Aorta (tissue), 5 donors: ENCODE measurements around the gene VN1R4. TPM values are rescaled to one million over a fixed set of nuclear protein-coding genes. Genes with fewer than 3 reads are reported as not detected.
"Not testable (repeated sequence)": the region's sequence is repeated elsewhere in the genome, so short reads cannot be mapped to it uniquely, and the experiment has no call there.

Experiments used
- ATAC-seq: fragments of 200-7000 bp; cut with Tn5 transposase; one replicate; pipeline ENCODE4 v1.9.1; 2022; ENCODE audit warnings: moderate library complexity; ENCODE audit not compliant: low FRiP score
- DNase-seq, 2 donors: peaks; one replicate each; pipeline ENCODE4 v3.0.0-alpha.2; 2020
- H3K27ac ChIP-seq, 2 donors: one replicate each; pipeline ENCODE4 v1.5.1; 2013; ENCODE audit warnings: low read length in 2 of 2, mild to moderate bottlenecking in 2 of 2, moderate library complexity in 2 of 2, control low read depth in 1 of 2, inconsistent platforms in 1 of 2, low read depth in 1 of 2
- H3K27me3 ChIP-seq, 2 donors: one replicate each; pipeline ENCODE4 v1.6.1; 2013; ENCODE audit warnings: control low read depth in 1 of 2, low read length in 1 of 2, mild to moderate bottlenecking in 1 of 2, moderate library complexity in 1 of 2; ENCODE audit not compliant: insufficient read depth in 2 of 2, control insufficient read depth in 1 of 2
- H3K36me3 ChIP-seq, 2 donors: one replicate each; pipeline ENCODE4 v1.6.1; 2013; ENCODE audit warnings: control low read depth in 1 of 2, low read length in 1 of 2, mild to moderate bottlenecking in 1 of 2; ENCODE audit not compliant: insufficient read depth in 2 of 2, control insufficient read depth in 1 of 2
- H3K4me1 ChIP-seq, 2 donors: one replicate each; pipeline ENCODE4 v1.6.1; 2013; ENCODE audit warnings: low read length in 2 of 2, control low read depth in 1 of 2, mild to moderate bottlenecking in 1 of 2, moderate library complexity in 1 of 2; ENCODE audit not compliant: insufficient read depth in 2 of 2, control insufficient read depth in 1 of 2
- H3K4me3 ChIP-seq, 2 donors: one replicate each; pipeline ENCODE4 v1.5.1; 2013; ENCODE audit warnings: low read length in 2 of 2, control low read depth in 1 of 2, mild to moderate bottlenecking in 1 of 2
- H3K9me3 ChIP-seq: one replicate; pipeline ENCODE4 v1.6.1; 2013; ENCODE audit warnings: mild to moderate bottlenecking, low read length; ENCODE audit not compliant: control insufficient read depth
- WGBS, 2 donors: extraction: QIAGEN DNeasy Blood & Tissue Kit; methylation state at CpG; one replicate each; pipeline ENCODE4 v1.1.7; 2013; 5-methylcytosine and 5-hydroxymethylcytosine counted together
- intact Hi-C, 2 donors: fragments of 100-400 bp; cut with DNase I; formaldehyde crosslinking; loops; one replicate each; pipeline versions ENCODE4 v1.14.2 to v1.15.0; 2022
- long read RNA-seq, 2 donors: library from polyadenylated mRNA; unstranded; transcript quantifications; one replicate each; pipeline ENCODE4 v2.0.0, GENCODE V29; 2020 to 2021
- polyA plus RNA-seq, 2 donors: library from polyadenylated mRNA; stranded (reverse); fragments of 200-250 nt; gene quantifications; one replicate each; pipeline ENCODE4 v1.2.3, GENCODE V29; 2013
- total RNA-seq, 2 donors: library from RNA; stranded (reverse); fragmentation: NEBNext Ultra II Directional; extraction: Animal tissue kit (Norgen Biotek cat#: 25700); gene quantifications; one replicate each; pipeline ENCODE4 v1.2.1, GENCODE V29; 2021
- donor health status: healthy with polysubstance abuse.
- donor health status: Bipolar disorder and iron deficiency.
- donor health status: DM: no; HTN: no; CAD: no.
- donor health status: DM: no; HTN: no; CAD: no.
- donor health status: DM: yes; HTN: yes; CAD: no.

VN1R4 gene, protein sequence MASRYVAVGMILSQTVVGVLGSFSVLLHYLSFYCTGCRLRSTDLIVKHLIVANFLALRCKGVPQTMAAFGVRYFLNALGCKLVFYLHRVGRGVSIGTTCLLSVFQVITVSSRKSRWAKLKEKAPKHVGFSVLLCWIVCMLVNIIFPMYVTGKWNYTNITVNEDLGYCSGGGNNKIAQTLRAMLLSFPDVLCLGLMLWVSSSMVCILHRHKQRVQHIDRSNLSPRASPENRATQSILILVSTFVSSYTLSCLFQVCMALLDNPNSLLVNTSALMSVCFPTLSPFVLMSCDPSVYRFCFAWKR
- total RNA-seq (not detected), polyA plus RNA-seq (not detected)
- long read RNA-seq, donor 1: 0 reads
- long read RNA-seq, donor 2: 0 reads

DNA sequence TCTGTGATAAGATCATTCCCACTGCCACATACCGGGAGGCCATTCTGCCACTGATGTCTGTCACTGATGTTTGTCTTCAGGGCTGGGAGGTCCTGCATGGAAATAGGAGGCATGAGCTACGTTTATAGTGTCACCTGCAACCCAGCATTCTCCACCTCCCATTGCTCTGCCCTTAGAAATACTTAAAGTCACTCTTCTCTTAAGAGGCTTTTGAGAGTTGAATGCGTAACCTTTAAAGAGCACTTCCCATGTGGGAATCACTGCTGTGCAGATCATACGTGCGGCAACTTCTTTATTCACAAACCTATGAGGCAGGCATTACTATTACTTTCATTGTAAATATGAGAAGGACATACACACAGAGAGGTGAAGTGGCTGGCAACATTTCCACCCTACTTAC, at the start of gene VN1R4:
Gene VN1R4 (minus strand): TSS at position 101 of the 400 bp plus-strand sequence. CDS start 58 bp downstream, at position 43.
- ATAC-seq, H3K4me3 ChIP-seq, H3K27me3 ChIP-seq, intact Hi-C loops, H3K4me1 ChIP-seq, H3K27ac ChIP-seq, DNase-seq, H3K9me3 ChIP-seq, H3K36me3 ChIP-seq: not testable (repeated sequence)
- 86 to 90% methylated on average over 4 of the region's 5 CpGs for WGBS, 2 donors

DNA sequence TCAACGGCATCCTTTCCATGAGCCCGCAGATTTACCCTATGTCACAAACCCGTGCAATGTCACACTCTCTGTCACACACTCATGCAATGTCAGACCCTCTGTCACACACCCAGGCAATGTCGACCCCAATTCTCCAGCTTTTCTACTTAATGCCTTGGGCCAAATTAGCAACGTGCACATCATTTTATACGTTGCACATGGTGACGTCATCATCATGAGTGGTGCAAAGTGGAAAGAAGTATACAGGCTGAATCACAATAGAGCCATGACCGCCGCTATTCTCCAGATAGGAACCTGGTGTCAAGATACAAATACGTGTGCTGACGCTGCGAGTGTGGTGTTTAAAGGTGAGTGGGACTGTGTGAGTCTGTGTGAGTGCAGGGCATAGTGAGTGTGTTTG, 44.4 kb upstream of the VN1R4 start:
- H3K36me3 ChIP-seq: no peaks in the 10 kb centered on the region
- 71 to 73% methylated on average over 12 of the region's 12 CpGs for WGBS, 2 donors
- H3K9me3 ChIP-seq: peaks cover 14% of the 10 kb centered on the region
- no peaks in the 10 kb centered on the region for H3K27me3 ChIP-seq
- H3K27ac ChIP-seq: no peak overlapping the region
- no peak overlapping the region for H3K4me3 ChIP-seq
- ATAC-seq: no peak
- no peak for DNase-seq
- no peaks in the 10 kb centered on the region for H3K4me1 ChIP-seq
- intact Hi-C loops: no loop called here

DNA sequence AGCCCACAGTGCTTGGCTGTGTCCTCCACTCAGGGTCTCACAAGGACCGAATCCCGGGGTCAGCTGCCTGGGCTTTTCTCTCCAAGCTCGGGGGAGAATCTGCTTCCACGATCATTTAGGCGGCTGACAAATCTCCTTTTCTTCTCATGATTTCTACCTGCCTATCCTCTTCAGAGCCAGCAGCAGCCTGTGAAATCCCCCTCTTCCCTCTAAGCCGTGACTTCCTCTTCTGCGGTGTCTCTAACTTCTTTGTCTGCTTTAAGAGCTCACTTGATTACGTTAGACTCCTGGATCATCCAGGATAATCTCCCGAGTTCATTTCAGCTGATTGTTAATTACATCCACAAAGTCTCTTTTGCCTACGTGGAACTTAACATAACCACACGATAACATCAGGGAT, 43.5 kb upstream of the VN1R4 start:
- Histone ChIP-seq H3K36me3 (no peaks in the 10 kb centered on the region), H3K9me3 (peaks cover 13% of the 10 kb centered on the region), H3K4me1 (no peaks in the 10 kb centered on the region), H3K4me3 (no peak overlapping the region), H3K27me3 (no peaks in the 10 kb centered on the region), H3K27ac (no peak overlapping the region)
- DNase-seq (no peak), ATAC-seq (no peak)
- 51 to 58% methylated on average over 11 of the region's 11 CpGs for WGBS, 2 donors
- intact Hi-C loops: no loop called here

GRCh38 chr19:53308339-53308811, 40.9 kb upstream of the VN1R4 start:
- no peaks in the 10 kb centered on the region for H3K36me3 ChIP-seq
- H3K4me3 ChIP-seq: no peak overlapping the region
- H3K4me1 ChIP-seq: no peaks in the 10 kb centered on the region
- peak; percentile 64 for ATAC-seq
- peak in 1 of 2 donors; percentile 78 for DNase-seq
- H3K27me3 ChIP-seq: no peaks in the 10 kb centered on the region
- intact Hi-C loops: no loop called here
- peaks cover 11% of the 10 kb centered on the region for H3K9me3 ChIP-seq
- 1 to 5% methylated on average over 32 of the region's 32 CpGs for WGBS, 2 donors
- no peak overlapping the region for H3K27ac ChIP-seq

GRCh38 chr19:53301341-53301740, 33.8 kb upstream of the VN1R4 start:
- H3K4me3 ChIP-seq, H3K9me3 ChIP-seq, H3K36me3 ChIP-seq, intact Hi-C loops, H3K27ac ChIP-seq, ATAC-seq, H3K4me1 ChIP-seq, H3K27me3 ChIP-seq, DNase-seq: not testable (repeated sequence)
- WGBS, 2 donors: 40 to 77% methylated on average over 1 to 2 of the region's 8 CpGs

DNA sequence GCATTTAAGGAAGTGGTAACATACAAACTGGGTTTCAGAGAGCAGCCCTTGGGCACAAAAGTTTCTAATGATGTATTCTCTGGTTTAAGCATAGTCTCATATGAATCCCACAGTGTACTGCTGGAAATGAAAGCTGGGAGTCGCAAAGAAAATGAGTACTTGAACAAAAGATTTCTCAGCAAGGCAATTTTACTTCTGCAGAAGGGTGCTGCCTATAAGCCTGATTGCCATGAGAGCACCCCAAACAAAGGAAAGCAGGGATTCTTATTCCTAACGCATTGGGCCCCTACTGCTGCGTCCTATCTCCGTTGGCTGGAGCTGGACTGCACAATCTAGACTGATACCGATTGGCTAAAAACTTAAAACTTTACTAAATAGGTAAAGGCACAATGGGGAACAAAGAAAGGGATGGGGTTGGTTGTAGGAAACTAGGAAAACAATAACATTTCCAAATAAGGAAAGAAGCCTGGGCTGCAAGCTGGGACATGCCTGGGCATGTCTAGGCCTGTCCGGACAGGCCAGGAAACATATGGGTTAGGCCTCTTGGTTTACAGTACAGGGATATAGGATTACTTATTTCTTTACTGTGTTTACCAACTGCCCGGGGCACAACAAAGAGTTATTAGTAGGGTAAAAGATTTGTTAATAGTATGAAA, 27.4 kb upstream of the VN1R4 start:
- intact Hi-C loops: no loop called here
- Histone ChIP-seq H3K9me3 (peaks cover 10% of the 10 kb centered on the region), H3K36me3 (no peaks in the 10 kb centered on the region), H3K27me3 (no peaks in the 10 kb centered on the region), H3K27ac (no peak overlapping the region), H3K4me3 (no peak overlapping the region), H3K4me1 (no peaks in the 10 kb centered on the region)
- WGBS, 2 donors: 79 to 86% methylated on average over 7 of the region's 7 CpGs
- DNase-seq (no peak), ATAC-seq (no peak)

GRCh38 chr19:53290758-53291549, 23.4 kb upstream of the VN1R4 start:
- Histone ChIP-seq H3K4me1 (no peaks in the 10 kb centered on the region), H3K4me3 (no peak overlapping the region), H3K27ac (no peak overlapping the region), H3K36me3 (no peaks in the 10 kb centered on the region), H3K9me3 (peaks cover 10% of the 10 kb centered on the region), H3K27me3 (no peaks in the 10 kb centered on the region)
- intact Hi-C loops: no loop called here
- WGBS, 2 donors: 89 to 90% methylated on average over 47 of the region's 47 CpGs
- ATAC-seq (no peak), DNase-seq (no peak)

DNA sequence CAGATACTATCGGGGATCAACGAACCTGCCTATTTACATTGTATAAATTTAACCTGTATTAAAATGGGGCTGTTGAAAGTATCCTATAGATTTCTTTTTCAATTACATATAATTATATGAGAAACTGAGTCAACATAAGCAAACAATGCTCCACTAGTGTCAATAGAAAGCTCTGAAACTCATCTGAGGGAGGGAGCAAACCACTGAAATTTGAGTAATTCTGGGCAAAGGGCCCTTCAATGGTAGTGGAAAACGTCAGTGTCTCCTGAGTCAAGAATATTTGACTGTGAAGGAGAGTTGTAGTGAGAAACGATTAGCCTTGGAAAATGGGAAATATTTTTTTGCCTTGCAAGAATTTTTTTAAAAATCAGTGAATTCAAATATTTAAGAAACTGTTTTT, 17.6 kb upstream of the VN1R4 start:
- Histone ChIP-seq H3K27me3 (no peaks in the 10 kb centered on the region), H3K27ac (no peak overlapping the region), H3K9me3 (peaks cover 3% of the 10 kb centered on the region), H3K4me3 (no peak overlapping the region), H3K4me1 (no peaks in the 10 kb centered on the region), H3K36me3 (no peaks in the 10 kb centered on the region)
- no peak for ATAC-seq
- intact Hi-C loops: no loop called here
- no peak for DNase-seq
- WGBS, 2 donors: 65 to 70% methylated on average over 4 of the region's 4 CpGs
